ENCODE data around the gene GLI3. TPM values are rescaled to one million over a fixed set of nuclear protein-coding genes. Genes with fewer than 3 reads are reported as not detected.
A peak's percentile ranks its signal among the peaks of the same experiment; 100 is the strongest.

The GLI3 gene
- total and polyA plus RNA-seq, 12 donors, result 1.1 to 18.0 (median 4.6) TPM

DNA sequence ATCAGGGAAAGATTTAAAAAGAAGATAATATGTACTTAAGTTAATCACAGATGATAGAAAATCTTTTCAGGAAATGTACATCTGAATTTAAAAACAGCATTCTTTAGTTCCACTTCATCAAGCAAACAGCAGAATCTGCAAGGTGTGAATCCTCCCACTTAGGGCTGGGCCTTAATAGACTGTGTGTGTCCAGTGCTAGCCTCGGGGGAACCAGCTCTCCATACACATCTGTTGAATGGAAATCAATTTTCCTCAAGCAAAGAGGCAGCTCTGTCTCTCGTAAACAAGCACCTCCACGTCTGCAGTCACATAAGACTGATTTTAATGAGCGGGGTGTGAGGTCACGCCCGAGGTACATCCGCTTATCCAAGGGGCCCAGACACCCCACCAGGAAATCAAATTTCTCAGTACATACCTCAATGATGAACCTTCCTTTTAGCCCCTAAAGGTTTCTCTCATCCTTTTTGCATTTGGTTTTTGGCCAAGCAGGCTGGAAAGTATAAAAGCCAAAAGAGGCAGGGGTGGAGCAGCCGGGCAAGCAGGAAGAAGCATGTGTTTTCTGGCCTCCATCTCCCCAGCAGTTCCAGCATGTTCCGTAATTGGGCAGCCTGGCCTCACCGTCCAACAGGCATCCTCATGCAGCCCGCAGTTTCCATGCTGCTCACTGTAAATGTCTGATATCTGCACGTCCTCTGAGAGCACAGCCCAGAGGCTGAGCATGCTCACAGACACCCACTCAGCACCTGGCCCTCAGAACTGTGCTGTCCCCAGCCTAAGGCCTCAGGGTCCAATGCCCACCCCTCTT, 131.3 kb downstream of the GLI3 start:
- no peak for TF ChIP-seq POLR2A (IDR thresholded peaks at IDR 0.05)
- TF ChIP-seq, protein P1, sequence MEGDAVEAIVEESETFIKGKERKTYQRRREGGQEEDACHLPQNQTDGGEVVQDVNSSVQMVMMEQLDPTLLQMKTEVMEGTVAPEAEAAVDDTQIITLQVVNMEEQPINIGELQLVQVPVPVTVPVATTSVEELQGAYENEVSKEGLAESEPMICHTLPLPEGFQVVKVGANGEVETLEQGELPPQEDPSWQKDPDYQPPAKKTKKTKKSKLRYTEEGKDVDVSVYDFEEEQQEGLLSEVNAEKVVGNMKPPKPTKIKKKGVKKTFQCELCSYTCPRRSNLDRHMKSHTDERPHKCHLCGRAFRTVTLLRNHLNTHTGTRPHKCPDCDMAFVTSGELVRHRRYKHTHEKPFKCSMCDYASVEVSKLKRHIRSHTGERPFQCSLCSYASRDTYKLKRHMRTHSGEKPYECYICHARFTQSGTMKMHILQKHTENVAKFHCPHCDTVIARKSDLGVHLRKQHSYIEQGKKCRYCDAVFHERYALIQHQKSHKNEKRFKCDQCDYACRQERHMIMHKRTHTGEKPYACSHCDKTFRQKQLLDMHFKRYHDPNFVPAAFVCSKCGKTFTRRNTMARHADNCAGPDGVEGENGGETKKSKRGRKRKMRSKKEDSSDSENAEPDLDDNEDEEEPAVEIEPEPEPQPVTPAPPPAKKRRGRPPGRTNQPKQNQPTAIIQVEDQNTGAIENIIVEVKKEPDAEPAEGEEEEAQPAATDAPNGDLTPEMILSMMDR (IDR thresholded peaks at IDR 0.05), result no peak
- DNase-seq, result no peak
- Histone ChIP-seq H3K4me3 (no peak overlapping the region), H3K9me3 (replicated peaks in 1 of 3) (no peaks in the 10 kb centered on the region), H3K36me3 (replicated peaks in 1 of 2) (no peaks in the 10 kb centered on the region), H3K27ac (no peak overlapping the region), H3K4me1 (replicated peaks in 1 of 2) (peaks cover 0 to 12% of the 10 kb centered on the region in 2 donors), H3K27me3 (no peaks in the 10 kb centered on the region)
- intact Hi-C loops (cut with DNase I), result no loop called here
- 86 to 91% (median 89%) methylated on average over 9 to 12 of the region's 12 CpGs for WGBS, 4 donors

DNA sequence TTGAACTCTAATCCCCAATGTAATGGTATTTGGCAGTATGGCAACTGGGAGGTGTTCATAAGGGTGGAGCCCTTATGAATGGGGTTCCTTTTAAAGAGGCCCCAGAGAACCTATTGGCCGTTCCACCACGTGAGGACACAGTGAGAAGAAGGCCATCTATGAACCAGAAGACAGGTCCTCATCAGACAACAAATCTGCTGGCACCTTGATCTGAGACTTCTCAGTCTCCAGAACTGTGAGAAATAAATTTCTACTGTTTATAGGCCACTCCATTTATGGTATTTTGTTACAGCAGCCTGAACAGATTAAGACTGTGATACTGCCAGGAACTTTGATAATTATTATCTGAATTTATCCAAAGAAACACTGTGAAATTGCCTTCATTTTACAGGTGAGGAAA, 132.3 kb downstream of the GLI3 start:
- WGBS, 4 donors, result 73 to 96% (median 86%) methylated on average over 2 of the region's 2 CpGs
- Histone ChIP-seq H3K27ac (no peak overlapping the region), H3K4me3 (no peak overlapping the region), H3K36me3 (replicated peaks in 1 of 2) (no peaks in the 10 kb centered on the region), H3K27me3 (no peaks in the 10 kb centered on the region), H3K4me1 (replicated peaks in 1 of 2) (peaks cover 0 to 12% of the 10 kb centered on the region in 2 donors), H3K9me3 (replicated peaks in 1 of 3) (no peaks in the 10 kb centered on the region)
- intact Hi-C loops (cut with DNase I), result no loop called here
- DNase-seq, result no peak
- TF ChIP-seq, protein P1 (IDR thresholded peaks at IDR 0.05), result no peak
- TF ChIP-seq POLR2A (IDR thresholded peaks at IDR 0.05), result no peak

DNA sequence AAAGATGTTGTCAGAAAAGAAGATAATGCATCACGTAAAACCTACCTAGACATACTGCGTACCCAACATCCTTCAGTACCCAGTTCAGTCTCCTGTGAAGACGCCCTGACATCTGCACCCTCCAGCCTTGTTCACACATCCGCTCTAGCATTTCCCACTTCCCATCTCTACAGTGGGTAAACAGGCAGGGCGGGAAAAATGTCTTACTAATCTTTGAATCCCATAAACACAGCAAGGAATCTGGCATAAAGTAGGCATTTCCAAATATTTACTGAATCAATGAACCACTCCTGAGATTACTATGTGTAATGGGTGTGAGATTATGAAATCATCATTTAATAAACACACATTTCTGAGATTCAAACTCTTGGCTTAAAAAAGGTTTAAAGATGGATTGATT, 132.8 kb downstream of the GLI3 start:
- no peak for DNase-seq
- no peak overlapping the region for H3K27ac ChIP-seq
- TF ChIP-seq, protein P1 (IDR thresholded peaks at IDR 0.05), result no peak
- no peak for TF ChIP-seq POLR2A (IDR thresholded peaks at IDR 0.05)
- intact Hi-C loops (cut with DNase I), result no loop called here
- H3K9me3 ChIP-seq (replicated peaks in 1 of 3), result no peaks in the 10 kb centered on the region
- H3K27me3 ChIP-seq, result no peaks in the 10 kb centered on the region
- 96 to 98% (median 97%) methylated on average over 5 of the region's 5 CpGs for WGBS, 4 donors
- H3K4me1 ChIP-seq (replicated peaks in 1 of 2), result peaks cover 0 to 12% of the 10 kb centered on the region in 2 donors
- H3K4me3 ChIP-seq, result no peak overlapping the region
- H3K36me3 ChIP-seq (replicated peaks in 1 of 2), result no peaks in the 10 kb centered on the region

DNA sequence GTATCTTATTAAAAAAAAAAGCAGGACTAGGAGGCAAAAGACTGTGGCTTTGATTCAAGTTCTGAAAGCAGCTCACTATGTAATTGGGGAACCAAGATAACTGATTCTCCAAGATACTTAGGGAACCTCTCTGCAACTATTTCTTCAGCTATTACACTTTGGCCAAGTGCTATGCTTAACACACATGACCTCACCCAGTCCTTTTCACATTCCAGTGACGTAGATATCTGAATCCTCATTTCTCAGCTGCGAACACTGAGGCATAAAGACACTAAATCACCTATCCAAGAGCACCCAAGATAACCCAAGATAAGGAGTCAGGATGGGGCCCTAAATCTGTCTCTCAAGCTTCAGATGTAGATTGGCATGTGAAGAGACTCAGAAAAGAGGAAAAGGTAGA, 133.6 kb downstream of the GLI3 start:
- Histone ChIP-seq H3K27ac (peak overlapping the region in 1 of 5 donors; percentile 17), H3K36me3 (replicated peaks in 1 of 2) (no peaks in the 10 kb centered on the region), H3K27me3 (no peaks in the 10 kb centered on the region), H3K4me1 (replicated peaks in 1 of 2) (peaks cover 0 to 12% of the 10 kb centered on the region in 2 donors), H3K9me3 (replicated peaks in 1 of 3) (no peaks in the 10 kb centered on the region), H3K4me3 (no peak overlapping the region)
- no peak for DNase-seq
- intact Hi-C loops (cut with DNase I), result no loop called here
- TF ChIP-seq POLR2A (IDR thresholded peaks at IDR 0.05), result no peak
- TF ChIP-seq, protein P1 (IDR thresholded peaks at IDR 0.05), result no peak
- 64 to 80% (median 75%) methylated on average over 2 of the region's 2 CpGs for WGBS, 4 donors

All from adrenal gland (tissue), 12 donors.